A204.1 (cell line): ENCODE data around the gene CDH11.

Experiments used
- FAIRE-seq: peaks from 2 replicates; lab custom pipeline; 2012; peaks lifted over from hg19 to GRCh38; lab: Jason Lieb, UNC

CDH11 gene

DNA sequence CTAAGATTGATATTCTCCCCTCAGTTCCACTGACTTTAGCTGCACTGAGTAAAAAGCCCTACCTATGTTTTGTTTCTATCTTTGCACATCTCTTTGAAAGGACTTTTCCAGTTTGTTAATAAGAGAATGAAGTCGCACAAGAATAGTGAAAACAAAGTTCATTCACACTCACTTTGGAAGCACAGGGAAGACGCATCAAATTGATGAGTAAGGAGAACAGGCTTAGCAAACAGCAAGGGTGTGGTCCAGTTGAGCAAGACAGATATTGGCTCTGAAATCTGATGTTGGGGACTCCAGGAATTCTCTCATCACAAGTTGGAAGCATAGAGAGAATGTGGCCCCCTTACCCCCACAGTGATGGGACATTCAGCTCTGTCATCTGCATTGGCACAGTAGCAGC, 221.3 kb downstream of the CDH11 start:
- FAIRE-seq, result no peak

DNA sequence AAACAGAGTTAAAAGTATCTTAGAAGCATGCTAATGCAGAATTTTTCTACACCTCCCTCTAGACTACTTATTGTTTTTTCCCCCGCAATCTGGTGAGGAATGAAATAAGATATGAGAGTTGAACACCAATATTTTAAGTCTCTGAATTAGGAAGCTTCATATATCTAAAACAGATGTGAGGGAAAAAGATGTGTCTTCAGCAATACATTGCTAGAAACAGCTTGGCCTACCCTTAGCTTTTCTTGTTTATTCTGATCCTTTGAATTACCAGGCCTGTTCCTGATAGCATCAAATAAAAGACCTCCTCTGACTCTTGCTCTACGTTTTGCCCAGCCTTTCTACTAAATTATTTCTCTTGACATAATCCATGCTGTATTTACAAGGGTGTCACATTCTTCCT, 221.8 kb downstream of the CDH11 start:
- FAIRE-seq, result no peak

DNA sequence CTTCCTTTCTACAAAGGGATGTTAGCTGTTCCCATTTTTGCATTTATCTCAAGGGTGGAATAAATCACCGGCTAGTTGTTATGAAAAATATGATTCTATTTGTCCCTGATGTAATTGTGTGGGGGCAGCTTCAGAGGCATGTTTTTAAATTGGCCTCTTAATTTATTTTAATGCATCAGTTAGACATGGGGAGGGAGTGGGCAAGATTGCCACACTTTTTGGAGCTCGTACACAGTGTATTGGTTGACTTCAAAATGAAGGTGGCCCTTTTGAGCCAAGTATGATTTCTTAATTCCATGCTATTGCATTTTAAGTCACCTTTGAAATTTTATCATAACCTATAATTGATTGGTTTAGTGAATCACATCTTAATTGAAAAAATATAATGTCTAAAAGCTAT, 223.7 kb downstream of the CDH11 start:
- no peak for FAIRE-seq
